Thymus (tissue), 11 donors: Measurements from ENCODE around the gene METAP1. TPM values are rescaled to one million over a fixed set of nuclear protein-coding genes. Genes with fewer than 3 reads are reported as not detected.
A peak's percentile ranks its signal among the peaks of the same experiment; 100 is the strongest.

ENCODE experiments used
- DNase-seq, 9 donors: peaks; one replicate each; pipeline ENCODE4 v3.0.0-alpha.2; 2013; ENCODE audit warnings: low spot score in 9 of 9, low read depth in 6 of 9, missing footprints in 1 of 9
- H3K27ac ChIP-seq, 2 donors: one replicate each; pipeline ENCODE4 v1.5.1; 2013; ENCODE audit warnings: control low read depth in 1 of 2, low read depth in 1 of 2, low read length in 1 of 2, mild to moderate bottlenecking in 1 of 2, moderate library complexity in 1 of 2
- H3K27me3 ChIP-seq, 2 donors: one replicate each; pipeline ENCODE4 v1.5.1; 2013; ENCODE audit warnings: low read length in 1 of 2; ENCODE audit not compliant: control insufficient read depth in 2 of 2, insufficient read depth in 1 of 2
- H3K36me3 ChIP-seq, 2 donors: one replicate each; pipeline ENCODE4 v1.5.1; 2013; ENCODE audit warnings: low read length in 1 of 2, mild to moderate bottlenecking in 1 of 2, moderate library complexity in 1 of 2; ENCODE audit not compliant: control insufficient read depth in 2 of 2, insufficient read depth in 2 of 2
- H3K4me1 ChIP-seq, 2 donors: one replicate each; pipeline ENCODE4 v1.5.1; 2013; ENCODE audit warnings: low read length in 2 of 2; ENCODE audit not compliant: control insufficient read depth in 2 of 2, insufficient read depth in 2 of 2
- H3K4me3 ChIP-seq, 2 donors: one replicate each; pipeline ENCODE4 v1.5.1; 2013; ENCODE audit warnings: low read length in 2 of 2, control low read depth in 1 of 2, mild to moderate bottlenecking in 1 of 2
- H3K9me3 ChIP-seq, 2 donors: one replicate each; pipeline ENCODE4 v1.5.1; 2013; ENCODE audit warnings: low read length in 1 of 2, mild to moderate bottlenecking in 1 of 2; ENCODE audit not compliant: control insufficient read depth in 2 of 2, insufficient read depth in 1 of 2
- WGBS: extraction: QIAGEN DNeasy Blood & Tissue Kit; methylation state at CpG from one replicate; pipeline ENCODE4 v1.1.7; 2013; 5-methylcytosine and 5-hydroxymethylcytosine counted together
- polyA plus RNA-seq: library from polyadenylated mRNA; stranded (reverse); fragments of 200-250 nt; gene quantifications from one replicate; pipeline ENCODE4 v1.2.3, GENCODE V29; 2013
- total RNA-seq: library from RNA; stranded (reverse); fragments of 120-200 nt; gene quantifications from one replicate; pipeline ENCODE4 v1.2.4, GENCODE V29; 2013
- donor health status: healthy.

Gene METAP1
- total and polyA plus RNA-seq, 2 donors = 47.4 to 57.7 TPM

DNA sequence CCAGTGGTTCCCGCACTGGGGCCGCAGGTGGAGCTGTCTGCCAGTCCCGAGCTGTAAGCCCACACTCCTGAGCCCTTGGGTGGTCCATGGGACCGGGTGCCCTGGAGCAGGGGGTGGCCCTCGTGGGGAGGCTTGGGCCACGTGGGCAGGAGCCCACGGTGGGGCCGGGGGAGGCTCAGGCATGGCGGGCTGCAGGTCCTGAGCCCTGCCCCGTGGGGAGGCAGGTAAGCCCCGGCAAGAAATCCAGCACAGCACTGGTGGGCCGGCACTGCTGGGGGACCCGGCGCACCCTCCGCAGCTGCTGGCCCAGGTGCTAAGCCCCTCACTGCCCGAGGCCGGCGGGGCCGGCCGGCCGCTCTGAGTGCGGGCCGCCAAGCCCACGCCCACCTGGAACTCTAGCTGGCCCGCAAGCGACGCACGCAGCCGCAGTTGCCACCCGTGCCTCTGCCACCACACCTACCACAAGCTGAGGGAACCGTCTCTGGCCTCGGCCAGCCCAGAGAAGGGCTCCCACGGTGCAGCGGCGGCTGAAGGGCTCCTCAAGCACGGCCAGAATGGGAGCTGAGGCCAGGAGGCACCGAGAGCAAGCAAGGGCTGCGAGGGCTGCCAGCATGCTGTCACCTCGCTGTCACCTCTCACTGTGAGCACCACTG is 2.0 kb upstream of the METAP1 start:
- Histone ChIP-seq H3K9me3 (peaks cover 0 to 2% of the 10 kb centered on the region in 2 donors), H3K4me3 (no peak overlapping the region), H3K36me3 (no peaks in the 10 kb centered on the region), H3K27me3 (no peaks in the 10 kb centered on the region), H3K27ac (no peak overlapping the region), H3K4me1 (peaks cover 2 to 17% of the 10 kb centered on the region in 2 donors)
- peak in 1 of 9 donors; percentile 12 for DNase-seq
- WGBS = 97% methylated on average over 39 of the region's 39 CpGs

DNA sequence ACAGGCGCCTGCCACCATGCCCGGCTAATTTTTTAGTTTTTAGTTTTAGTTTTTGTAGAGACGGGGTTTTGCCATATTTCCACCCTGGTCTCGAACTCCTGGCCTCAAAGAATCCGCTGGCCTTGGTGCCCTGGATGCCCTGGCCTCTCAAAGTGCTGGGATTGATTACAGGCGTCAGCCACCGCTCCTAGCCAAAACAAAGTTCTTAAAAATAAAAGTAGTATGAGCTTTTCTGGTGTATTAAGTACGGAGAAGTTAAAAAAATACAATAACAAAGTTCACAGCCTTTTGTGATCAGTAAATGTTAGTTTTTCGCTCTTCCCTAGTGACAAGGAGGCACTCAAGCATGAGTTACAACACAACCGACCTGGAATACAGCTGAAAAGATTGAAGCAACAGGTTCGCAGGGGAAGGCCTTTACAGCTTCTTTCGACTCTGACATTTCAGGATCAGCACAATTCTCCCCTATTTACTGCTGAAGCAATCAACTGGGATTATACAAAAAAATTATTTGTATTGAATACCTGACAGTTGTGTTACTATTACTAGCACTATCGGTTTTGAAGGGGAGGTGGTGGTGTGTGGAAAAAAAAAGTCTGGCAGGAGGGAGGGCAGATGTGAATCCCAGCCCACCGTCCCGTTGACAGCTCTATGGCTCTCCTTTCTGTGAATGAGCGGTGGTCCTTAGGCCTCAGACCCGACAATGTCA is 893 bp upstream of the METAP1 start:
- WGBS = 63% methylated on average over 17 of the region's 17 CpGs
- peak in 1 of 9 donors; percentile 9 for DNase-seq

DNA sequence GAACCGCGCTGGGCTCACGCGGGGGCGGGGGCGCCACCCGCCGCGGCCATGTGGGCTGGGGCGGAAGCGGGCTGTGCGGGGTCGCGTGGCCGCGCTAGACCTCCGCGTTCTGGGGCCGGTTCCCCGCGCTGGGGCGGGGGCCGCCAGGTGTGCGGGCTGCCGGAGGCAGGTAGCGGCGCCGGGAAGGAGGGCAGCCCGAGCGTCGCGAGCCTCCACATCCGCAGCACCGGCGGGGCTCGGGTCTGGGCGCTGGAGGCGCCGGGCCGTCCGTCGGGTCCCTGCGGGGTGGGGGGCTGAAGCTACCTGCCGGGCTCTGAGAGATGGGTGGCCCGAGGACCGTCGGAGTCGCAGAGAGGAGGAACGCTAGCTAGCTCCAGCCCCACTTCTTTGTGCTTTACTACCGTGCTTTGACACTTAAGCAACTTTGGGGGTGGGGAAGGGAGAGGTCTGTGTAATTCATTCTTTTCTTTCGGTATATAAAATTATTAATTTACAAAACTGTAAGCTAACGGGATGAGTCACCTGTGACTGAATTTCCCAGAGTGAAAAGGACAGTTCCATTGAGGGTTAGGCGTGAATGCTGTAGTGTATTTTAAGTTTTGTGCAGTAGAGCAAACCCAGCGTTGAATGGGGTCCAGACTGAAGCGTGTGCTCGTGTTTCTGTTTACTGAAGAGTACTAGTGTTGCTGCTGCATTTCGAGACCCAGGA is 689 bp downstream of the METAP1 start:
- Histone ChIP-seq H3K4me1 (peaks cover 6 to 17% of the 10 kb centered on the region in 2 donors), H3K27me3 (no peaks in the 10 kb centered on the region), H3K36me3 (no peaks in the 10 kb centered on the region), H3K4me3 (peak overlapping the region; percentile 93 to 96), H3K9me3 (peaks cover 0 to 2% of the 10 kb centered on the region in 2 donors), H3K27ac (peak overlapping the region; percentile 94 to 96)
- peak in 8 of 9 donors; percentile 4 to 66 (median 26) for DNase-seq
- WGBS = under 1% methylated on average over 57 of the region's 57 CpGs

More for the DNA sequence above, 893 bp upstream of the METAP1 start:
- Histone ChIP-seq H3K27ac (peak overlapping the region; percentile 84 to 88), H3K4me1 (peaks cover 2 to 17% of the 10 kb centered on the region in 2 donors), H3K27me3 (no peaks in the 10 kb centered on the region), H3K9me3 (peaks cover 0 to 2% of the 10 kb centered on the region in 2 donors), H3K4me3 (peak overlapping the region; percentile 33 to 44), H3K36me3 (no peaks in the 10 kb centered on the region)

DNA sequence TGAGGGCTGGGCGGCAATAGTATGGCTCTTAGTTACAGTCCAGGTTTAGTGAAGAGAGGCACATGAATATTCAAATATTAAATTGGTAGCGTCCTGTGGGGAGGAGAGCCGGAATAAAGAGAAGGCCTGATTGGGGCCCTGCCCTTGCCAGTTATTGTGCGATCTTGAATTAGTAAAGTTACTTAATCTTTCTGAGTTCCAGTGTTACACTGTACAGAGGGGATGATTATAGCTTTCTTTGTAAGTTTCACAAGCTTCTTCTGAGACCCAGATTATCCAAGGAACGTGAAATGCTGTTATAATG is 1.2 kb downstream of the METAP1 start:
- Histone ChIP-seq H3K9me3 (peaks cover 0 to 2% of the 10 kb centered on the region in 2 donors), H3K36me3 (no peaks in the 10 kb centered on the region), H3K4me1 (peaks cover 6 to 17% of the 10 kb centered on the region in 2 donors), H3K27ac (peak overlapping the region; percentile 58 to 96), H3K27me3 (no peaks in the 10 kb centered on the region), H3K4me3 (peak overlapping the region; percentile 93 to 96)
- WGBS = 72% methylated on average over 5 of the region's 5 CpGs
- DNase-seq = no peak

DNA sequence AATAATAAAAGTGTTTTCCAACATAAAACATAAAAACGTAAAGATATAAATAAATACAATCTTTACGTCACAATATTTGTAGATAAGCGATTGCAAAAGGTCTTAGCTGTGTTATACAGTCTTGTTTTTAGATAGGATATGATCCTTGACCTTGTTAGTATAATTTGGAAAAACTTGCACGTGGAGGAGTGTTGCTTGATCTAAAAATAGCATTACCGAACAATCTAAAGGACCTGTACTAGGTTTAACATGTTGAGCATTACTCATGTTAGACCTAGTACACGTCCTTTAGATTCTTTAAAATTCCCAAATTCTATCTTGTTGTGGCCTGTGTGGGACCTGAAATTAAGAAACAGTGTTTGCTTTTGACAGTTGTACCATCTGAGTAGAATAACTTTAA is 1.6 kb downstream of the METAP1 start:
- peaks cover 6 to 17% of the 10 kb centered on the region in 2 donors for H3K4me1 ChIP-seq
- no peaks in the 10 kb centered on the region for H3K36me3 ChIP-seq
- no peak overlapping the region for H3K27ac ChIP-seq
- DNase-seq = no peak
- peak overlapping the region; percentile 6 to 96 for H3K4me3 ChIP-seq
- WGBS = 82% methylated on average over 6 of the region's 6 CpGs
- no peaks in the 10 kb centered on the region for H3K27me3 ChIP-seq
- H3K9me3 ChIP-seq = peaks cover 0 to 2% of the 10 kb centered on the region in 2 donors

DNA sequence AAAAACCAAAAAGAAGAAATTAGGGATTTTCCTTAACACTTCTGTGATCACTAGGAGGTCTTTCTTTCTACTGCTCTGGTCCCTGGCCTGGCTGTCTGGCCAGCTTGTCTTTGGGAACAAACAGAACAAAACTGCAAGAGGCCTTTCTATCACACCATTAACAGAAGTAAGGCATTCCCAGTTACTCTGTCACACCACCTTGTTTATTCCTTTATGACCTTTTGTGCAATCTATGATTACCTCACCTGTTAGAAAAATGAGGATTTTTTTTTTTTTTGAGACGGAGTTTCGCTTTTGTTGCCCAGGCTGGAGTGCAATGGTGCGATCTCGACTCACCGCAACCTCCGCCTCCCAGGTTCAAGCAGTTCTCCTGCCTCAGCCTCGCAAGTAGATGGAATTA is 3.0 kb downstream of the METAP1 start:
- WGBS = 97% methylated on average over 7 of the region's 7 CpGs
- Histone ChIP-seq H3K9me3 (no peaks in the 10 kb centered on the region), H3K4me1 (peaks cover 6 to 20% of the 10 kb centered on the region in 2 donors), H3K27ac (no peak overlapping the region), H3K36me3 (no peaks in the 10 kb centered on the region), H3K27me3 (no peaks in the 10 kb centered on the region), H3K4me3 (no peak overlapping the region)
- no peak for DNase-seq

DNA sequence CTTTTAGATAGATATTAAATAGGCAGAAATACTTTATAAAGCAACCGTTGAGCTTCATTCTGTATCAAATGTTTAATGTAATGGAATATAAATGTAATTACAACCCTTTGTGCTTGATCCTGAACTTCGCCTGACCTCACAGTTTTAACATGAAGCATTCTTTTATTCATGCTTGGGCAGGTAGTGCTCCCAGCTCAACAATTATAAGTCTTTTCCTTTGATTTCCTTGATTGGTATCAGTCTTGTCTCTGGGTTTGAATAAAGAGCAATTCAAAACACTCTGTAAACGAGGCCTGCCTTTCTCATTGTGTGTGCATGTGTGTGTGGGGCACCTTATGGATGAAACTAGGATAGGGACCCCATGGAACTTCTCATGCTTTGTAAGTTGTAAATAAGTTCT is 6.8 kb downstream of the METAP1 start:
- WGBS = 91% methylated on average over 3 of the region's 3 CpGs
- Histone ChIP-seq H3K36me3 (no peaks in the 10 kb centered on the region), H3K9me3 (no peaks in the 10 kb centered on the region), H3K4me1 (peaks cover 4 to 6% of the 10 kb centered on the region in 2 donors), H3K27ac (no peak overlapping the region), H3K4me3 (no peak overlapping the region), H3K27me3 (no peaks in the 10 kb centered on the region)
- no peak for DNase-seq

DNA sequence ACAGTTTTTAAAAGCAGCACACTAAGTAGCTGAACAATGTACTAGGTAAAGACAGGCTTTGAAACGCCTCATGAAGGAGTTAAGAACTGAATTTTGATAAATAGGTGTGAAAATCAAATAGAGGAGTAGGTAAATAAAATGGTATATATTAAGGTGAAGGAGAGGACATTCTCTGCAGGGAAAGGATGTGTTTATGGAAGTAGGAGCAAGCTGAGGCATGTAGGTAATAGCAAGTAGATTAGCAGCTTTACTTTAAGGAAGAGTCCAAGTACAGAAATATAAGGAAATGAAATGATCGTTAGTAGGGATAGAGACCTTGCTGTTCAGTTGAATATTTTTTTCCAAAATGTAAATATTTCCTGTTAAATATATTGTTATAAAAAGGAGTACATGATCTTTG is 12.5 kb downstream of the METAP1 start:
- Histone ChIP-seq H3K36me3 (peaks cover 2 to 3% of the 10 kb centered on the region in 2 donors), H3K9me3 (peaks cover 0 to 13% of the 10 kb centered on the region in 2 donors), H3K27me3 (no peaks in the 10 kb centered on the region), H3K4me1 (no peaks in the 10 kb centered on the region), H3K27ac (no peak overlapping the region), H3K4me3 (no peak overlapping the region)
- 94% methylated on average over 2 of the region's 2 CpGs for WGBS
- DNase-seq = no peak

DNA sequence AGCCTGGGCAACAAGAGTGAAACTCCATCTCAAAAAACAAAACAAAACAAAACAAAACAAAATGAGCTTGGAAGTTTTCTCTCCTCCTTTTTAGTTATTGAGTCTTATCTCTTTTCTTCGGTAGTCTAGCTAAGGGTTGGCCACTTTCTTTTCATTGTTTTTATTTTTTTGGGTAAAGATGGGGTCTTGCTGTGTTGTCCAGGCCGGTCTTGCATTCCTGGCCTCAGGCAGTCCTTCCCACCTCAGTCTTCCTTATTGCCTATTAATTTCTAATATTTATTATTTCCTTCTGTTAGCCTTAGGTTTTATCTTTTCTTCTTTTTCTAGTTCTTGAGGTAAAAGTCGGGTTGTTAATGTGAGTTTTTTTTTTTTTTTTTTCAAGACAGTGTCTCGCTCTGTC is 16.4 kb downstream of the METAP1 start:
- H3K4me1 ChIP-seq = no peaks in the 10 kb centered on the region

More for the DNA sequence above, 16.4 kb downstream of the METAP1 start:
- H3K27me3 ChIP-seq = no peaks in the 10 kb centered on the region
- no peak for DNase-seq
- peaks cover 0 to 17% of the 10 kb centered on the region in 2 donors for H3K9me3 ChIP-seq
- no peak overlapping the region for H3K4me3 ChIP-seq
- peaks cover 3 to 5% of the 10 kb centered on the region in 2 donors for H3K36me3 ChIP-seq
- no peak overlapping the region for H3K27ac ChIP-seq
- whole genome bisulfite sequencing = over 99% methylated on average over 4 of the region's 4 CpGs
